HUES64 (cell line): ENCODE data around the gene SIRPB2.

Source experiments
- H3K27ac ChIP-seq: 2 replicates; pipeline ENCODE4 v1.7.0; 2013; ENCODE audit warnings: low read depth, low read length, inconsistent platforms
- H3K27me3 ChIP-seq: 2 replicates; pipeline ENCODE4 v1.6.1; 2013; ENCODE audit warnings: mild to moderate bottlenecking, low read length; ENCODE audit not compliant: insufficient read depth
- H3K36me3 ChIP-seq: 2 replicates; pipeline ENCODE4 v1.6.1; 2013; ENCODE audit warnings: mild to moderate bottlenecking, low read length; ENCODE audit not compliant: insufficient read depth
- H3K4me1 ChIP-seq: 2 replicates; pipeline ENCODE4 v1.6.1; 2013; ENCODE audit warnings: mild to moderate bottlenecking, low read length, moderate library complexity; ENCODE audit not compliant: insufficient read depth
- H3K4me3 ChIP-seq: 2 replicates; pipeline ENCODE4 v1.5.1; 2013; ENCODE audit warnings: mild to moderate bottlenecking, low read length, moderate library complexity
- H3K9ac ChIP-seq: 2 replicates; pipeline ENCODE4 v1.6.1; 2013; ENCODE audit warnings: mild to moderate bottlenecking, low read depth, low read length
- H3K9me3 ChIP-seq: 2 replicates; pipeline ENCODE4 v1.6.1; 2013; ENCODE audit warnings: low read depth, low read length; ENCODE audit not compliant: insufficient read depth
- WGBS: fragments of 150-250, 120-280 bp; methylation state at CpG from one replicate; pipeline ENCODE4 v1.1.7; 2013; ENCODE audit warnings: missing lambda C conversion rate; 5-methylcytosine and 5-hydroxymethylcytosine counted together

The SIRPB2 gene

GRCh38 chr20:1484438-1485116, 6.6 kb downstream of the SIRPB2 start:
- Histone ChIP-seq H3K27me3 (peaks cover 9% of the 10 kb centered on the region; the same call in 1 of the 2 replicates), H3K4me1 (no peaks in the 10 kb centered on the region), H3K36me3 (no peaks in the 10 kb centered on the region), H3K4me3 (no peak overlapping the region), H3K9ac (no peak overlapping the region), H3K9me3 (no peaks in the 10 kb centered on the region), H3K27ac (no peak overlapping the region)
- WGBS = 89% methylated on average over 5 of the region's 5 CpGs

- H3K4me1 ChIP-seq = no peaks in the 10 kb centered on the region
- no peaks in the 10 kb centered on the region; the same call in 1 of the 2 replicates for H3K27me3 ChIP-seq
- 90% methylated on average over 9 of the region's 9 CpGs for WGBS
- H3K9me3 ChIP-seq = no peaks in the 10 kb centered on the region
- no peak overlapping the region for H3K4me3 ChIP-seq
- no peak overlapping the region for H3K27ac ChIP-seq
- H3K36me3 ChIP-seq = no peaks in the 10 kb centered on the region
- no peak overlapping the region for H3K9ac ChIP-seq
Measured at GRCh38 chr20:1479831-1480595, 11.2 kb downstream of the SIRPB2 start.

- no peaks in the 10 kb centered on the region for H3K36me3 ChIP-seq
- 91% methylated on average over 4 of the region's 4 CpGs for WGBS
- no peaks in the 10 kb centered on the region for H3K9me3 ChIP-seq
- no peak overlapping the region for H3K27ac ChIP-seq
- H3K9ac ChIP-seq = no peak overlapping the region
- H3K4me1 ChIP-seq = no peaks in the 10 kb centered on the region
- H3K4me3 ChIP-seq = no peak overlapping the region
- H3K27me3 ChIP-seq = no peaks in the 10 kb centered on the region
Measured at GRCh38 chr20:1478566-1478965, 12.7 kb downstream of the SIRPB2 start.

- Histone ChIP-seq H3K27ac (no peak overlapping the region), H3K9me3 (no peaks in the 10 kb centered on the region), H3K9ac (no peak overlapping the region), H3K4me1 (no peaks in the 10 kb centered on the region), H3K4me3 (no peak overlapping the region), H3K27me3 (no peaks in the 10 kb centered on the region), H3K36me3 (no peaks in the 10 kb centered on the region)
- 94% methylated on average over 7 of the region's 7 CpGs for WGBS
Measured at GRCh38 chr20:1477896-1478490, 13.2 kb downstream of the SIRPB2 start.

GRCh38 chr20:1474817-1475603, 16.2 kb downstream of the SIRPB2 start:
- Histone ChIP-seq H3K4me3 (no peak overlapping the region), H3K27ac (no peak overlapping the region), H3K9me3 (no peaks in the 10 kb centered on the region), H3K36me3 (no peaks in the 10 kb centered on the region), H3K9ac (no peak overlapping the region), H3K27me3 (no peaks in the 10 kb centered on the region), H3K4me1 (no peaks in the 10 kb centered on the region)
- 88% methylated on average over 4 of the region's 4 CpGs for WGBS

GRCh38 chr20:1474325-1474724, 16.9 kb downstream of the SIRPB2 start:
- 97% methylated on average over 8 of the region's 8 CpGs for WGBS
- Histone ChIP-seq H3K9me3 (no peaks in the 10 kb centered on the region), H3K27ac (no peak overlapping the region), H3K4me1 (no peaks in the 10 kb centered on the region), H3K4me3 (no peak overlapping the region), H3K27me3 (no peaks in the 10 kb centered on the region), H3K9ac (no peak overlapping the region), H3K36me3 (no peaks in the 10 kb centered on the region)

GRCh38 chr20:1473246-1474220, 17.7 kb downstream of the SIRPB2 start:
- no peaks in the 10 kb centered on the region for H3K27me3 ChIP-seq
- H3K27ac ChIP-seq = no peak overlapping the region
- no peaks in the 10 kb centered on the region for H3K4me1 ChIP-seq
- 91% methylated on average over 13 of the region's 13 CpGs for WGBS
- H3K4me3 ChIP-seq = no peak overlapping the region
- H3K9ac ChIP-seq = no peak overlapping the region
- H3K9me3 ChIP-seq = no peaks in the 10 kb centered on the region
- H3K36me3 ChIP-seq = no peaks in the 10 kb centered on the region

- no peaks in the 10 kb centered on the region for H3K4me1 ChIP-seq
- H3K27me3 ChIP-seq = no peaks in the 10 kb centered on the region
- H3K9ac ChIP-seq = no peak overlapping the region
- 89% methylated on average over 9 of the region's 9 CpGs for WGBS
- H3K9me3 ChIP-seq = no peaks in the 10 kb centered on the region
- no peak overlapping the region for H3K27ac ChIP-seq
- H3K4me3 ChIP-seq = no peak overlapping the region
- H3K36me3 ChIP-seq = no peaks in the 10 kb centered on the region
Measured at GRCh38 chr20:1472556-1473245, 18.5 kb downstream of the SIRPB2 start.

GRCh38 chr20:1471242-1471641, 20.0 kb downstream of the SIRPB2 start:
- 100% methylated on average over 1 of the region's 2 CpGs for WGBS
- H3K36me3 ChIP-seq = no peaks in the 10 kb centered on the region
- H3K9me3 ChIP-seq = no peaks in the 10 kb centered on the region
- H3K27me3 ChIP-seq = no peaks in the 10 kb centered on the region
- no peak overlapping the region for H3K27ac ChIP-seq
- H3K4me3 ChIP-seq = no peak overlapping the region
- H3K9ac ChIP-seq = no peak overlapping the region
- 0 out of 2 replicates have a peak, but pooled peaks cover 3% of the 10 kb centered on the region for H3K4me1 ChIP-seq
